HS-5 (cell line): Measurements from ENCODE around the gene ROCK2.

ENCODE experiments used
- DNase-seq: peaks from one replicate; pipeline ENCODE4 v3.0.0-alpha.2; 2012; ENCODE audit warnings: low read depth

Gene ROCK2

GRCh38 chr2:11367170-11367730, 22.8 kb upstream of the ROCK2 start:
- DNase-seq: no peak

GRCh38 chr2:11366326-11366741, 21.9 kb upstream of the ROCK2 start:
- DNase-seq: no peak

GRCh38 chr2:11365096-11365879, 20.9 kb upstream of the ROCK2 start:
- no peak for DNase-seq

GRCh38 chr2:11364565-11364887, 20.1 kb upstream of the ROCK2 start:
- DNase-seq: no peak

- DNase-seq: no peak
These were observed 19.6 kb upstream of the ROCK2 start for GRCh38 chr2:11363868-11364564.

GRCh38 chr2:11359865-11360264, 15.4 kb upstream of the ROCK2 start:
- no peak for DNase-seq

- DNase-seq: no peak
These were observed 13.1 kb upstream of the ROCK2 start for GRCh38 chr2:11357428-11357972.

- DNase-seq: no peak
These were observed 12.3 kb upstream of the ROCK2 start for GRCh38 chr2:11356764-11357163.

- DNase-seq: no peak
These were observed 11.0 kb upstream of the ROCK2 start for GRCh38 chr2:11355194-11356053.

GRCh38 chr2:11354363-11355154, 10.1 kb upstream of the ROCK2 start:
- no peak for DNase-seq

GRCh38 chr2:11352781-11353537, 8.5 kb upstream of the ROCK2 start:
- no peak for DNase-seq

- DNase-seq: no peak
These were observed 3.8 kb upstream of the ROCK2 start for GRCh38 chr2:11348209-11348749.

GRCh38 chr2:11347403-11347959, 3.0 kb upstream of the ROCK2 start:
- DNase-seq: no peak

GRCh38 chr2:11346023-11346482, 1.6 kb upstream of the ROCK2 start:
- no peak for DNase-seq

GRCh38 chr2:11344956-11345677, 681 bp upstream of the ROCK2 start:
- DNase-seq: no peak

- no peak for DNase-seq
These were observed 640 bp downstream of the ROCK2 start for GRCh38 chr2:11343650-11344341.

GRCh38 chr2:11343368-11343649, 1.1 kb downstream of the ROCK2 start:
- no peak for DNase-seq

GRCh38 chr2:11342551-11343367, 1.7 kb downstream of the ROCK2 start:
- DNase-seq: peak; percentile 67
